ENCODE data around the gene HORMAD2.
A peak's percentile ranks its signal among the peaks of the same experiment; 100 is the strongest.

Gene HORMAD2, protein sequence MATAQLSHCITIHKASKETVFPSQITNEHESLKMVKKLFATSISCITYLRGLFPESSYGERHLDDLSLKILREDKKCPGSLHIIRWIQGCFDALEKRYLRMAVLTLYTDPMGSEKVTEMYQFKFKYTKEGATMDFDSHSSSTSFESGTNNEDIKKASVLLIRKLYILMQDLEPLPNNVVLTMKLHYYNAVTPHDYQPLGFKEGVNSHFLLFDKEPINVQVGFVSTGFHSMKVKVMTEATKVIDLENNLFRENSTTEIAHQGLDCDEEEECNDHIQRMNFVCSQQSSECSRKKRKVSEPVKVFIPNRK

GRCh38 chr22:30079952-30080533, at the start of gene HORMAD2:
Gene HORMAD2 (plus strand): TSS chr22:30080464. CDS start chr22:30093953, 13,489 bp downstream.
- H3K4me3 ChIP-seq (ENCODE audit: low read depth, low read length): peak within 1 kb of the TSS; percentile 63
- TF ChIP-seq, protein P1, sequence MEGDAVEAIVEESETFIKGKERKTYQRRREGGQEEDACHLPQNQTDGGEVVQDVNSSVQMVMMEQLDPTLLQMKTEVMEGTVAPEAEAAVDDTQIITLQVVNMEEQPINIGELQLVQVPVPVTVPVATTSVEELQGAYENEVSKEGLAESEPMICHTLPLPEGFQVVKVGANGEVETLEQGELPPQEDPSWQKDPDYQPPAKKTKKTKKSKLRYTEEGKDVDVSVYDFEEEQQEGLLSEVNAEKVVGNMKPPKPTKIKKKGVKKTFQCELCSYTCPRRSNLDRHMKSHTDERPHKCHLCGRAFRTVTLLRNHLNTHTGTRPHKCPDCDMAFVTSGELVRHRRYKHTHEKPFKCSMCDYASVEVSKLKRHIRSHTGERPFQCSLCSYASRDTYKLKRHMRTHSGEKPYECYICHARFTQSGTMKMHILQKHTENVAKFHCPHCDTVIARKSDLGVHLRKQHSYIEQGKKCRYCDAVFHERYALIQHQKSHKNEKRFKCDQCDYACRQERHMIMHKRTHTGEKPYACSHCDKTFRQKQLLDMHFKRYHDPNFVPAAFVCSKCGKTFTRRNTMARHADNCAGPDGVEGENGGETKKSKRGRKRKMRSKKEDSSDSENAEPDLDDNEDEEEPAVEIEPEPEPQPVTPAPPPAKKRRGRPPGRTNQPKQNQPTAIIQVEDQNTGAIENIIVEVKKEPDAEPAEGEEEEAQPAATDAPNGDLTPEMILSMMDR (conservative IDR thresholded peaks at IDR 0.05; ENCODE audit: low read depth, low read length): no peak
- DNase-seq (ENCODE audit: low read depth): peak; percentile 73

- TF ChIP-seq, protein P1 (conservative IDR thresholded peaks at IDR 0.05; ENCODE audit: low read depth, low read length): no peak
- DNase-seq (ENCODE audit: low read depth): no peak
- no peak overlapping the region for H3K4me3 ChIP-seq (ENCODE audit: low read depth, low read length)
Measured at GRCh38 chr22:30031328-30031727, 48.9 kb upstream of the HORMAD2 start.

GRCh38 chr22:30031764-30032455, 48.4 kb upstream of the HORMAD2 start:
- TF ChIP-seq, protein P1 (conservative IDR thresholded peaks at IDR 0.05; ENCODE audit: low read depth, low read length): no peak
- no peak overlapping the region for H3K4me3 ChIP-seq (ENCODE audit: low read depth, low read length)
- no peak for DNase-seq (ENCODE audit: low read depth)

GRCh38 chr22:30033137-30033536, 47.1 kb upstream of the HORMAD2 start:
- no peak for DNase-seq (ENCODE audit: low read depth)

GRCh38 chr22:30033901-30034300, 46.4 kb upstream of the HORMAD2 start:
- TF ChIP-seq, protein P1 (conservative IDR thresholded peaks at IDR 0.05; ENCODE audit: low read depth, low read length): no peak
- no peak overlapping the region for H3K4me3 ChIP-seq (ENCODE audit: low read depth, low read length)
- no peak for DNase-seq (ENCODE audit: low read depth)

More at GRCh38 chr22:30033137-30033536, 47.1 kb upstream of the HORMAD2 start:
- TF ChIP-seq, protein P1 (conservative IDR thresholded peaks at IDR 0.05; ENCODE audit: low read depth, low read length): no peak
- H3K4me3 ChIP-seq (ENCODE audit: low read depth, low read length): no peak overlapping the region

DNA sequence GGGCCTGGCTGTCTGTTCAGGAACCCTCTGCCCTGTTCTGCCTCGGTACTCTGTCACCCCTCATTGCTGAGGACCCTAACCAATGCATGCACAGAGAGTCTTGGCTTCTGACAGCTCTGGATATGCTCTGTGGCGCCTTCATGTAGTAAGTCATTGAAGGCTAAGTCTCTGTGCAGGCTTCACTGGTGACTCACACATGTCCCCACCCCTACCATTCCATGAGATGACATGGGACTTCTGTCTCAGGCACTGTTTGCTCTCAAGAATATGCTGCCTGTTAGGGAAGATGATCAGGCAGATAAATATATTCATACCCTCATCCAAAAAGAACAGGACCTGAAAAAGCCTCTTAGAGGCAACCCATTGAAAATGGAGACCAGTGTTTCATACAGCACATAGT, 43.6 kb upstream of the HORMAD2 start:
- no peak for DNase-seq (ENCODE audit: low read depth)
- TF ChIP-seq, protein P1 (conservative IDR thresholded peaks at IDR 0.05; ENCODE audit: low read depth, low read length): no peak
- no peak overlapping the region for H3K4me3 ChIP-seq (ENCODE audit: low read depth, low read length)
